Endothelial cell of umbilical vein (primary cell): ENCODE measurements around the gene CSF2. TPM values are rescaled to one million over a fixed set of nuclear protein-coding genes. Genes with fewer than 3 reads are reported as not detected.

Experiments used
- BruUV-seq: library from RNA; stranded (reverse); fragments of 400-500 nt; replicated peaks from 2 replicates; lab custom pipeline; 2021; lab: Mats Ljungman, UMichigan
- CTCF ChIA-PET: fragments of 300-600, 350-600 bp; sonication (Branson Sonifier 250); formaldehyde crosslinking; loops from one replicate; lab custom pipeline; 2021; ENCODE audit warnings: antibody characterized with exemption, inconsistent platforms; lab: Charles Lee
- POLR2A ChIA-PET: fragments of 300-600, 350-600 bp; sonication (Branson Sonifier 250); formaldehyde crosslinking; loops from one replicate; lab custom pipeline; 2021; ENCODE audit warnings: antibody characterized with exemption, inconsistent platforms; lab: Charles Lee
- DNase-seq: peaks from one replicate; pipeline ENCODE4 v3.0.0-alpha.2; 2011; ENCODE audit warnings: low read depth, low spot score
- FAIRE-seq: peaks from 2 replicates; lab custom pipeline; 2011; peaks lifted over from hg19 to GRCh38; lab: Jason Lieb, UNC
- H2AFZ ChIP-seq: 2 replicates; pipeline ENCODE4 v1.6.0; 2012; ENCODE audit warnings: low read depth, low read length, control low read depth, inconsistent platforms
- H3K27ac ChIP-seq: 2 replicates; pipeline ENCODE4 v1.5.1; 2011; ENCODE audit warnings: low read depth, mild to moderate bottlenecking, control low read depth, low read length, moderate library complexity; ENCODE audit not compliant: insufficient read depth
- H3K27me3 ChIP-seq, 2 experiments: 2 replicates each; pipeline versions ENCODE4 v1.6.0 to v1.6.1; 2011; ENCODE audit warnings: low read length in 2 of 2, mixed read lengths in 1 of 2; ENCODE audit not compliant: control insufficient read depth in 2 of 2, insufficient read depth in 2 of 2
- H3K36me3 ChIP-seq, 2 experiments: 2 replicates in 1 of 2; 3 replicates in 1 of 2; pipeline ENCODE4 v1.5.1; 2011; ENCODE audit warnings: low read length in 2 of 2, mild to moderate bottlenecking in 1 of 2, moderate library complexity in 1 of 2; ENCODE audit not compliant: control insufficient read depth in 2 of 2, insufficient read depth in 2 of 2; ENCODE audit errors: extremely low read depth in 1 of 2
- H3K4me1 ChIP-seq: 3 replicates; pipeline ENCODE4 v1.5.1; 2011; ENCODE audit warnings: mild to moderate bottlenecking, low read length; ENCODE audit not compliant: control insufficient read depth, insufficient read depth; ENCODE audit errors: extremely low read depth
- H3K4me2 ChIP-seq: 2 replicates; pipeline ENCODE4 v1.6.1; 2011; ENCODE audit warnings: low read length, control low read depth, mixed read lengths; ENCODE audit not compliant: insufficient read depth
- H3K4me3 ChIP-seq, 3 experiments: fragments of 200-600 bp in 1 of 3; sonication (generic), shearing (Covaris generic) in 1 of 3; replicated peaks in 1 of 3; 2 replicates each; pipeline ENCODE4 v1.5.1; 2011 to 2016; ENCODE audit warnings: control low read depth in 3 of 3, low read length in 3 of 3, mild to moderate bottlenecking in 2 of 3, inconsistent platforms in 1 of 3, low read depth in 1 of 3, moderate library complexity in 1 of 3; ENCODE audit not compliant: insufficient read depth in 1 of 3
- H3K79me2 ChIP-seq: 2 replicates; pipeline ENCODE4 v1.6.0; 2012; ENCODE audit warnings: low read length, inconsistent platforms; ENCODE audit not compliant: control insufficient read depth, insufficient read depth
- H3K9ac ChIP-seq: replicated peaks from 2 replicates; pipeline ENCODE3; 2011; ENCODE audit warnings: low read length, control low read depth; ENCODE audit not compliant: insufficient read depth; ENCODE audit errors: extremely low read depth
- H3K9me1 ChIP-seq: replicated peaks from 3 replicates; pipeline ENCODE4 v1.6.0; 2011; ENCODE audit warnings: mild to moderate bottlenecking, low read length; ENCODE audit not compliant: control insufficient read depth, insufficient read depth; ENCODE audit errors: extremely low read depth
- H3K9me3 ChIP-seq: replicated peaks from 2 replicates; pipeline ENCODE4 v1.5.1; 2012; ENCODE audit warnings: low read length, inconsistent platforms; ENCODE audit not compliant: control insufficient read depth, insufficient read depth
- H4K20me1 ChIP-seq: replicated peaks from 2 replicates; pipeline ENCODE3; 2011; ENCODE audit warnings: mild to moderate bottlenecking, low read length; ENCODE audit not compliant: control insufficient read depth, insufficient read depth; ENCODE audit errors: extremely low read depth
- CTCF ChIP-seq, 2 donors: IDR thresholded peaks; 1 replicate in 1 of 2; 2 replicates in 1 of 2; pipeline ENCODE4 v1.5.1; 2011; ENCODE audit warnings: low read length in 2 of 2, mild to moderate bottlenecking in 2 of 2, moderate library complexity in 2 of 2, control low read depth in 1 of 2, inconsistent platforms in 1 of 2, low read depth in 1 of 2; ENCODE audit not compliant: insufficient read depth in 1 of 2; ENCODE audit errors: extremely low read depth in 1 of 2
- EZH2 ChIP-seq: IDR thresholded peaks from 2 replicates; pipeline ENCODE4 v1.6.1; 2012; ENCODE audit warnings: borderline replicate concordance, low read depth, mild to moderate bottlenecking, moderate library complexity, low read length, inconsistent platforms; ENCODE audit not compliant: severe bottlenecking
- FOS ChIP-seq: IDR thresholded peaks from 2 replicates; pipeline ENCODE4 v1.6.1; 2011; ENCODE audit warnings: mild to moderate bottlenecking, low read length, moderate library complexity, borderline replicate concordance; ENCODE audit not compliant: insufficient read depth
- GATA2 ChIP-seq: IDR thresholded peaks from 2 replicates; pipeline ENCODE4 v1.7.0; 2011; ENCODE audit warnings: low read depth, mild to moderate bottlenecking, moderate library complexity, mixed read lengths, low read length; ENCODE audit not compliant: insufficient read length, insufficient read depth
- JUN ChIP-seq: IDR thresholded peaks from 2 replicates; pipeline ENCODE4 v1.6.1; 2011; ENCODE audit warnings: borderline replicate concordance, low read depth; ENCODE audit not compliant: insufficient read length, insufficient read depth
- MYC ChIP-seq: IDR thresholded peaks from one replicate; pipeline ENCODE4 v1.6.1; 2011; ENCODE audit warnings: mild to moderate bottlenecking, low read depth, low read length
- POLR2A ChIP-seq: IDR thresholded peaks from 2 replicates; pipeline ENCODE4 v1.6.1; 2012; ENCODE audit warnings: low read depth, mild to moderate bottlenecking, control low read depth, low read length
- POLR2AphosphoS5 ChIP-seq: IDR thresholded peaks from 2 replicates; pipeline ENCODE4 v1.6.1; 2012; ENCODE audit warnings: low read depth, mild to moderate bottlenecking, control low read depth, low read length, moderate library complexity; ENCODE audit not compliant: insufficient read depth
- dilution Hi-C: fragments of 300-500 bp; cut with MboI; formaldehyde crosslinking; loops from one replicate; pipeline ENCODE4 v1.15.0; 2019; ENCODE audit warnings: low sequenced_read_pairs; ENCODE audit not compliant: extremely low pct_ligation_motif_present
- intact Hi-C: fragments of 100-400 bp; cut with micrococcal nuclease; formaldehyde crosslinking; loops from one replicate; pipeline ENCODE4 v1.10.0; 2022
- polyA plus RNA-seq, 4 experiments: library from polyadenylated mRNA; depleted of rRNA in 3 of 4; stranded (reverse) in 3 of 4; unstranded in 1 of 4; fragments of >200 nt; gene quantifications; 2 replicates each; pipeline versions ENCODE4 v1.2.1 to v1.2.3, GENCODE V29; 2011 to 2012; ENCODE audit warnings: missing spikeins in 1 of 4
- total RNA-seq: library from RNA; stranded (reverse); gene quantifications from 2 replicates; pipeline ENCODE4 v1.2.3, GENCODE V29; 2021
- TF ChIP-seq, protein P1 (sequence below): IDR thresholded peaks from 2 replicates; pipeline ENCODE4 v1.6.1; 2011; ENCODE audit not compliant: insufficient read depth, insufficient read length

Gene CSF2
- total and polyA plus RNA-seq, 2 donors (not counting 3 experiments of a cell fraction or from before 2014, with no cell fraction given), result not detected

GRCh38 chr5:132090107-132090506 lies 16.5 kb downstream of the CSF2 start:
- no peak overlapping the region for H3K4me2 ChIP-seq
- DNase-seq, result peak; percentile 60
- no peaks in the 10 kb centered on the region for H3K27me3 ChIP-seq
- no peak overlapping the region for H2AFZ ChIP-seq
- no peak overlapping the region for H3K9ac ChIP-seq
- BruUV-seq, result no TSS peak
- no peaks in the 10 kb centered on the region for H3K36me3 ChIP-seq
- intact Hi-C loops, result no loop called here
- peak; percentile 50 for TF ChIP-seq JUN
- no peak for TF ChIP-seq EZH2
- no peak for TF ChIP-seq MYC
- TF ChIP-seq POLR2AphosphoS5, result no peak
- TF ChIP-seq, protein P1, sequence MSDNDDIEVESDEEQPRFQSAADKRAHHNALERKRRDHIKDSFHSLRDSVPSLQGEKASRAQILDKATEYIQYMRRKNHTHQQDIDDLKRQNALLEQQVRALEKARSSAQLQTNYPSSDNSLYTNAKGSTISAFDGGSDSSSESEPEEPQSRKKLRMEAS, result no peak
- TF ChIP-seq POLR2A, result no peak
- no peak for TF ChIP-seq GATA2
- TF ChIP-seq FOS, result peak; percentile 75
- no peak for TF ChIP-seq CTCF (IDR thresholded peaks at IDR 0.05; ENCODE audit: extremely low read depth in 1 of 2, insufficient read depth in 1 of 2, low read depth in 1 of 2, low read length in 2 of 2)
- no peaks in the 10 kb centered on the region for H3K79me2 ChIP-seq
- FAIRE-seq, result peak; percentile 62
- dilution Hi-C loops, result no loop called here
- CTCF ChIA-PET, result interaction anchor here (2.3 kb wide), 1 partner anchor 44 kb away, joined by 5 read pairs; no protein-coding TSS in a partner anchor
- H4K20me1 ChIP-seq, result no peaks in the 10 kb centered on the region
- H3K4me1 ChIP-seq, result peaks cover 36% of the 10 kb centered on the region
- H3K9me1 ChIP-seq, result no peaks in the 10 kb centered on the region
- POLR2A ChIA-PET, result no interaction called here
- H3K4me3 ChIP-seq, result no peak overlapping the region
- no peaks in the 10 kb centered on the region for H3K9me3 ChIP-seq
- H3K27ac ChIP-seq, result no peak overlapping the region
